ENCODE measurements around the gene CIB4. TPM values are rescaled to one million over a fixed set of nuclear protein-coding genes. Genes with fewer than 3 reads are reported as not detected.
"Not testable (repeated sequence)": the region's sequence is repeated elsewhere in the genome, so short reads cannot be mapped to it uniquely, and the experiment has no call there.

The CIB4 gene
- total and polyA plus RNA-seq, 2 experiments from 2014 or later: not detected

DNA sequence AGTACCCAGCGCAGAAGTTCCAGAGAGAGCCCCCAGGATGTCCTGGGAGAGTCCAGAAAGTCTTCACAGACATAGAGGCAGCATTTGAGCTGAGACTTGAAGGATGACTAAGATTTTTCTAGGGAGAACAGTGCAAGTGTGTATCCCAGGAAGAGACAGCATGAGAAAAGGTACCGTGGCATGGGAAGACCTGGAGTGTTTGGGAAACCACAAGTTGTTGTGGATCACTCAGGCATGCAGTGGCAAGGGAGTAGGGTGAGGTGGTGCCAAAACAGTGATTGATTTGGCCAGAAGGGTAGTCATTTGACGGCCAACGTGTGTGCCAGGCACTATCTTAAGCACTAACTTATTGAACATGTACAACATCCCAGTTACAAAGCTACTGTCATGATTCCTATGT is 26.9 kb upstream of the CIB4 start:
- Histone ChIP-seq H3K9me2 (replicated peaks; ENCODE audit: insufficient read depth) (no peaks in the 10 kb centered on the region), H2AFZ (no peak overlapping the region), H3K9me3 (ENCODE audit: low read depth) (no peaks in the 10 kb centered on the region), H4K20me1 (ENCODE audit: insufficient read depth, poor library complexity, severe bottlenecking) (no peaks in the 10 kb centered on the region), H3K36me3 (replicated peaks; ENCODE audit: insufficient read depth, low read depth) (no peaks in the 10 kb centered on the region), H3K4me1 (ENCODE audit: insufficient read depth) (peaks cover 10% of the 10 kb centered on the region), H3K27me3 (no peaks in the 10 kb centered on the region), H3K79me2 (no peaks in the 10 kb centered on the region), H3K4me2 (no peak overlapping the region), H3K27ac (peak overlapping the region; percentile 40), H3K4me3 (no peak overlapping the region)
- no peak for DNase-seq (ENCODE audit: low spot score)
- 87% methylated on average over 4 of the region's 4 CpGs for WGBS (ENCODE audit: low lambda C conversion rate, missing lambda C conversion rate)
- no peak for TF ChIP-seq EZH2 (IDR thresholded peaks at IDR 0.05; ENCODE audit: borderline replicate concordance)
- TF ChIP-seq, protein P1, sequence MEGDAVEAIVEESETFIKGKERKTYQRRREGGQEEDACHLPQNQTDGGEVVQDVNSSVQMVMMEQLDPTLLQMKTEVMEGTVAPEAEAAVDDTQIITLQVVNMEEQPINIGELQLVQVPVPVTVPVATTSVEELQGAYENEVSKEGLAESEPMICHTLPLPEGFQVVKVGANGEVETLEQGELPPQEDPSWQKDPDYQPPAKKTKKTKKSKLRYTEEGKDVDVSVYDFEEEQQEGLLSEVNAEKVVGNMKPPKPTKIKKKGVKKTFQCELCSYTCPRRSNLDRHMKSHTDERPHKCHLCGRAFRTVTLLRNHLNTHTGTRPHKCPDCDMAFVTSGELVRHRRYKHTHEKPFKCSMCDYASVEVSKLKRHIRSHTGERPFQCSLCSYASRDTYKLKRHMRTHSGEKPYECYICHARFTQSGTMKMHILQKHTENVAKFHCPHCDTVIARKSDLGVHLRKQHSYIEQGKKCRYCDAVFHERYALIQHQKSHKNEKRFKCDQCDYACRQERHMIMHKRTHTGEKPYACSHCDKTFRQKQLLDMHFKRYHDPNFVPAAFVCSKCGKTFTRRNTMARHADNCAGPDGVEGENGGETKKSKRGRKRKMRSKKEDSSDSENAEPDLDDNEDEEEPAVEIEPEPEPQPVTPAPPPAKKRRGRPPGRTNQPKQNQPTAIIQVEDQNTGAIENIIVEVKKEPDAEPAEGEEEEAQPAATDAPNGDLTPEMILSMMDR (IDR thresholded peaks at IDR 0.05; ENCODE audit: poor library complexity): no peak
- TF ChIP-seq EZH2phosphoT487 (IDR thresholded peaks at IDR 0.05; ENCODE audit: low read depth, severe bottlenecking, unreplicated experiment): no peak

DNA sequence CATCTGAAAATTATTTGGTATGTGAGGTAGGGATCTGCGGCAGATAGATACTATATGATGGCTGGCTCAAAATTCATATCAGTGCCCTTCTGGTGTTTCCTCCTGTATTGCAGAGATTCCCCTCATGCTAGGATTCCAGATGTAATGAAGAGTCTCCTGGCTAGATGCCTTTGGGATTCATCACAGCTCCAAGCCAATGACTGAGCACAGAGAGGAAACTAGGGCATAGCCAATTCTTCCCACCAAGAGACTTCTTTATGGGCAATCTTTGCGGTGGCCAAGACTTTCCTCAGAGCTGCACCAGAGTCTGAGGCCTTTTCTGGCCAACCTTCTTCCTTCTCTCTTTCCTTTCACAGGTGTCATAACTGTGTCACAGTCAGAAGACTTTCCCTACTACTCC is 25.5 kb upstream of the CIB4 start:
- no peaks in the 10 kb centered on the region for H3K9me2 ChIP-seq (replicated peaks; ENCODE audit: insufficient read depth)
- H4K20me1 ChIP-seq (ENCODE audit: insufficient read depth, poor library complexity, severe bottlenecking): no peaks in the 10 kb centered on the region
- TF ChIP-seq, protein P1 (IDR thresholded peaks at IDR 0.05; ENCODE audit: poor library complexity): no peak
- TF ChIP-seq EZH2 (IDR thresholded peaks at IDR 0.05; ENCODE audit: borderline replicate concordance): no peak
- no peak for TF ChIP-seq EZH2phosphoT487 (IDR thresholded peaks at IDR 0.05; ENCODE audit: low read depth, severe bottlenecking, unreplicated experiment)
- H3K4me3 ChIP-seq: no peak overlapping the region
- H3K36me3 ChIP-seq (replicated peaks; ENCODE audit: insufficient read depth, low read depth): no peaks in the 10 kb centered on the region
- H2AFZ ChIP-seq: no peak overlapping the region
- DNase-seq (ENCODE audit: low spot score): no peak
- WGBS (ENCODE audit: low lambda C conversion rate, missing lambda C conversion rate): 77% methylated on average over 2 of the region's 2 CpGs
- no peaks in the 10 kb centered on the region for H3K27me3 ChIP-seq
- peaks cover 10% of the 10 kb centered on the region for H3K4me1 ChIP-seq (ENCODE audit: insufficient read depth)
- no peak overlapping the region for H3K27ac ChIP-seq
- no peak overlapping the region for H3K4me2 ChIP-seq
- no peaks in the 10 kb centered on the region for H3K9me3 ChIP-seq (ENCODE audit: low read depth)
- no peaks in the 10 kb centered on the region for H3K79me2 ChIP-seq

GRCh38 chr2:26665296-26665695 is 24.1 kb upstream of the CIB4 start:
- not testable (repeated sequence) for H2AFZ ChIP-seq; H3K4me2 ChIP-seq; H3K36me3 ChIP-seq (replicated peaks; ENCODE audit: insufficient read depth, low read depth); H4K20me1 ChIP-seq (ENCODE audit: insufficient read depth, poor library complexity, severe bottlenecking); H3K79me2 ChIP-seq; DNase-seq (ENCODE audit: low spot score); H3K9me3 ChIP-seq (ENCODE audit: low read depth); H3K27me3 ChIP-seq; H3K9me2 ChIP-seq (replicated peaks; ENCODE audit: insufficient read depth); H3K4me3 ChIP-seq; H3K27ac ChIP-seq; H3K4me1 ChIP-seq (ENCODE audit: insufficient read depth)
- WGBS (ENCODE audit: low lambda C conversion rate, missing lambda C conversion rate): 94% methylated on average over 7 of the region's 21 CpGs

DNA sequence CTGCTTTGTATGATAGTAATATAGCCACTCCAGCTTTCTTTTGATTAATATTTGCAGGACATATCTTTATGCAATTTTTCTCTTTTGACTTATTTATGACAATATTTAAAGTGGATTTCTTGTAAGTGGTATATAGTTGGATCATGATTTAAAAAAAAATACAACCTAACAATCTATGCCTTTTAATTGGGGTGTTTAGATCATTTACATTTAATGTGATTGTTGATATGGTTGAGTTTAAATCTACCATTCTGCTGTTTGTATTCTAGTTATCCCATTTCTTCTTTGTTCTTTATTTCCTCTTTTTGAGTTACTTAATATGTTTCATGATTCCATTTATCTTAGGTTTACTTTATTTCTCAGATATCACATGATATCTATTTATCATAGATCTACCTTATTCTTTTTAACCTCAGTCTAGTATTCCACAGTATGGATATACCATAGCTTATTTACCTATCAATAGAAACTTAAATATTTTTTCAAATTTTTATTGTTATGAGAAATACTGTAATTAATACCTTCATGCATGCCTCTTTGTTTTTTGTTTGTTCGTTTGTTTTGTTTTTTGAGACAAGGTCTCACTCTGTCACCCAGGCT is 19.3 kb upstream of the CIB4 start:
- Histone ChIP-seq H3K79me2 (no peaks in the 10 kb centered on the region), H3K27ac (no peak overlapping the region), H3K36me3 (replicated peaks; ENCODE audit: insufficient read depth, low read depth) (no peaks in the 10 kb centered on the region), H3K4me1 (ENCODE audit: insufficient read depth) (no peaks in the 10 kb centered on the region), H3K4me2 (no peak overlapping the region), H2AFZ (no peak overlapping the region), H3K27me3 (no peaks in the 10 kb centered on the region), H3K4me3 (no peak overlapping the region), H3K9me2 (replicated peaks; ENCODE audit: insufficient read depth) (no peaks in the 10 kb centered on the region), H3K9me3 (ENCODE audit: low read depth) (peaks cover 6% of the 10 kb centered on the region), H4K20me1 (ENCODE audit: insufficient read depth, poor library complexity, severe bottlenecking) (no peaks in the 10 kb centered on the region)
- TF ChIP-seq EZH2 (IDR thresholded peaks at IDR 0.05; ENCODE audit: borderline replicate concordance) (no peak), EZH2phosphoT487 (IDR thresholded peaks at IDR 0.05; ENCODE audit: low read depth, severe bottlenecking, unreplicated experiment) (no peak)
- TF ChIP-seq, protein P1 (IDR thresholded peaks at IDR 0.05; ENCODE audit: poor library complexity): no peak
- WGBS (ENCODE audit: low lambda C conversion rate, missing lambda C conversion rate): 75% methylated on average over 1 of the region's 1 CpG
- no peak for DNase-seq (ENCODE audit: low spot score)

Measured in hepatocyte (in vitro differentiated cells).